ENCODE data around the gene RHBDL3. TPM values are rescaled to one million over a fixed set of nuclear protein-coding genes. Genes with fewer than 3 reads are reported as not detected.

Gene RHBDL3
- total and polyA plus RNA-seq, 2 experiments from 2014 or later, result 0.28 to 0.70 TPM

DNA sequence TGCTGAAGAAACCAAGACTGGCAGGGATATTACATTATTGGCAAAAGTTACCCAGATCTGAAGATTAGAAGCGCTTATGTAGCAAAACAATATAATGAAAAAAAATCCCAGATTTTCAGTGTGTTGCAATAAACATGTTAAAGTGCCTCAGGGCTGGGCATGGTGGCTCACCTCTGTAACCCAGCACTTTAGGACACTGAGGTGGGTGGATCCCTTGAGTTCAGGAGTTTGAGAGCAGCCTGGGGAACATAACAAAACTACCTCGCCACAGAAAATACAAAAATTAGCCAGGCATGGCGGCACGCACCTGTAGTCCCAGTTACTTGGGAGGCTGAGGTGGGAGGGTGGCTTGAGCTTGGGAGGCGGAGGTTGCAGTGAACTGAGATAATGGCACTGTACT, 91.1 kb downstream of the RHBDL3 start:
- WGBS (ENCODE audit: low lambda C conversion rate, missing lambda C conversion rate), result 97% methylated on average over 5 of the region's 5 CpGs
- Histone ChIP-seq H4K20me1 (ENCODE audit: insufficient read depth, poor library complexity, severe bottlenecking) (peaks cover 99% of the 10 kb centered on the region), H3K9me3 (ENCODE audit: low read depth) (no peaks in the 10 kb centered on the region), H3K4me3 (no peak overlapping the region), H3K4me1 (ENCODE audit: insufficient read depth) (peaks cover 25% of the 10 kb centered on the region), H3K9me2 (replicated peaks; ENCODE audit: insufficient read depth) (no peaks in the 10 kb centered on the region), H3K36me3 (replicated peaks; ENCODE audit: insufficient read depth, low read depth) (peaks cover 5% of the 10 kb centered on the region), H3K4me2 (no peak overlapping the region), H3K79me2 (peaks cover 100% of the 10 kb centered on the region), H3K27ac (no peak overlapping the region), H3K27me3 (no peaks in the 10 kb centered on the region), H2AFZ (no peak overlapping the region)
- DNase-seq (ENCODE audit: low spot score), result no peak
- no peak for TF ChIP-seq EZH2phosphoT487 (IDR thresholded peaks at IDR 0.05; ENCODE audit: low read depth, severe bottlenecking, unreplicated experiment)
- TF ChIP-seq EZH2 (IDR thresholded peaks at IDR 0.05; ENCODE audit: borderline replicate concordance), result no peak
- TF ChIP-seq, protein P1, sequence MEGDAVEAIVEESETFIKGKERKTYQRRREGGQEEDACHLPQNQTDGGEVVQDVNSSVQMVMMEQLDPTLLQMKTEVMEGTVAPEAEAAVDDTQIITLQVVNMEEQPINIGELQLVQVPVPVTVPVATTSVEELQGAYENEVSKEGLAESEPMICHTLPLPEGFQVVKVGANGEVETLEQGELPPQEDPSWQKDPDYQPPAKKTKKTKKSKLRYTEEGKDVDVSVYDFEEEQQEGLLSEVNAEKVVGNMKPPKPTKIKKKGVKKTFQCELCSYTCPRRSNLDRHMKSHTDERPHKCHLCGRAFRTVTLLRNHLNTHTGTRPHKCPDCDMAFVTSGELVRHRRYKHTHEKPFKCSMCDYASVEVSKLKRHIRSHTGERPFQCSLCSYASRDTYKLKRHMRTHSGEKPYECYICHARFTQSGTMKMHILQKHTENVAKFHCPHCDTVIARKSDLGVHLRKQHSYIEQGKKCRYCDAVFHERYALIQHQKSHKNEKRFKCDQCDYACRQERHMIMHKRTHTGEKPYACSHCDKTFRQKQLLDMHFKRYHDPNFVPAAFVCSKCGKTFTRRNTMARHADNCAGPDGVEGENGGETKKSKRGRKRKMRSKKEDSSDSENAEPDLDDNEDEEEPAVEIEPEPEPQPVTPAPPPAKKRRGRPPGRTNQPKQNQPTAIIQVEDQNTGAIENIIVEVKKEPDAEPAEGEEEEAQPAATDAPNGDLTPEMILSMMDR (IDR thresholded peaks at IDR 0.05; ENCODE audit: poor library complexity), result no peak

DNA sequence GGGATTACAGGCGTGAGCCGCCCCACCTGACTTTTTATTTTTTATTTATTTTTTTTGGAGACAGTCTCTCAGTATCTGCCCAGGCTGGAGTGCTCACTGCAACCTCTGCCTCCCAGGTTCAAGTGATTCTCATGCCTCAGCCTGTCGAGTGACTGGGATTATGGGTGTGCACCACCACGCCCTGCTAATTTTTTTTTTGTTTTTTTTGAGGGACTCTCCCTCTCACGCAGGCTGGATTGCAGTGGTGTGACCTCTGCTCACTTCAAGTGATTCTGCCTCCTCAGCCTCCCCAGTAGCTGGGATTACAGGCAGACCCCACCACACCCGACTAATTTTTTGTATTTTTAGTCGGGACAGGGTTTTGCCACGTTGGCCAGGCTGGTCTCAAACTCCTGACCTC, 92.0 kb downstream of the RHBDL3 start:
- Histone ChIP-seq H3K36me3 (replicated peaks; ENCODE audit: insufficient read depth, low read depth) (no peaks in the 10 kb centered on the region), H3K4me1 (ENCODE audit: insufficient read depth) (peaks cover 22% of the 10 kb centered on the region)

DNA sequence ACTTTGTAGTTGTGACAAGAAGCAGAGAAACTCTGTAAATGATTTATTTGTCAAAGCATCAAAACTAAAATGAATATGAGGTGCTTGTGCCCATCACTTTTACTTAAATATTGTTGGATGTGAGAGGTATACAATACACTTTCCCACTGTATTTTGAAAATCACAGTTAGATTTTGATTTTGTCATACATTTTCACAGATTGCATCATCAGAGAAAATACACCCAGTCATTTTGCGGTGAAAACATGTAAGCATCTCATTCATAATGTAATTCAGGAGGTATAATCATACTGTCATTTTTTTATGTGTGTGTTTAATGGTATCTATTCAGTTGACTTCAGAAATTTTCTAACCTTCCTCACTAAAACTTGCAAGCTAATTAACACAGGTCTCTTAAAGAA, 95.6 kb downstream of the RHBDL3 start:
- Histone ChIP-seq H3K4me1 (ENCODE audit: insufficient read depth) (no peaks in the 10 kb centered on the region), H3K27ac (no peak overlapping the region), H3K4me3 (no peak overlapping the region), H3K9me2 (replicated peaks; ENCODE audit: insufficient read depth) (no peaks in the 10 kb centered on the region), H3K79me2 (peaks cover 95% of the 10 kb centered on the region), H4K20me1 (ENCODE audit: insufficient read depth, poor library complexity, severe bottlenecking) (peaks cover 91% of the 10 kb centered on the region), H2AFZ (no peak overlapping the region), H3K9me3 (ENCODE audit: low read depth) (no peaks in the 10 kb centered on the region), H3K27me3 (no peaks in the 10 kb centered on the region), H3K36me3 (replicated peaks; ENCODE audit: insufficient read depth, low read depth) (peaks cover 14% of the 10 kb centered on the region), H3K4me2 (no peak overlapping the region)
- DNase-seq (ENCODE audit: low spot score), result no peak
- no peak for TF ChIP-seq EZH2phosphoT487 (IDR thresholded peaks at IDR 0.05; ENCODE audit: low read depth, severe bottlenecking, unreplicated experiment)
- no peak for TF ChIP-seq EZH2 (IDR thresholded peaks at IDR 0.05; ENCODE audit: borderline replicate concordance)
- TF ChIP-seq, protein P1 (IDR thresholded peaks at IDR 0.05; ENCODE audit: poor library complexity), result no peak
- WGBS (ENCODE audit: low lambda C conversion rate, missing lambda C conversion rate), result 92% methylated on average over 1 of the region's 1 CpG

More for the DNA sequence above, 92.0 kb downstream of the RHBDL3 start:
- TF ChIP-seq, protein P1 (IDR thresholded peaks at IDR 0.05; ENCODE audit: poor library complexity), result no peak
- TF ChIP-seq EZH2 (IDR thresholded peaks at IDR 0.05; ENCODE audit: borderline replicate concordance) (no peak), EZH2phosphoT487 (IDR thresholded peaks at IDR 0.05; ENCODE audit: low read depth, severe bottlenecking, unreplicated experiment) (no peak)
- peaks cover 100% of the 10 kb centered on the region for H3K79me2 ChIP-seq
- H4K20me1 ChIP-seq (ENCODE audit: insufficient read depth, poor library complexity, severe bottlenecking), result peaks cover 98% of the 10 kb centered on the region
- no peak overlapping the region for H3K4me3 ChIP-seq
- 91% methylated on average over 8 of the region's 8 CpGs for WGBS (ENCODE audit: low lambda C conversion rate, missing lambda C conversion rate)
- H3K27ac ChIP-seq, result no peak overlapping the region
- H3K9me2 ChIP-seq (replicated peaks; ENCODE audit: insufficient read depth), result no peaks in the 10 kb centered on the region
- H2AFZ ChIP-seq, result no peak overlapping the region
- H3K27me3 ChIP-seq, result no peaks in the 10 kb centered on the region
- no peak overlapping the region for H3K4me2 ChIP-seq
- H3K9me3 ChIP-seq (ENCODE audit: low read depth), result no peaks in the 10 kb centered on the region
- DNase-seq (ENCODE audit: low spot score), result no peak

DNA sequence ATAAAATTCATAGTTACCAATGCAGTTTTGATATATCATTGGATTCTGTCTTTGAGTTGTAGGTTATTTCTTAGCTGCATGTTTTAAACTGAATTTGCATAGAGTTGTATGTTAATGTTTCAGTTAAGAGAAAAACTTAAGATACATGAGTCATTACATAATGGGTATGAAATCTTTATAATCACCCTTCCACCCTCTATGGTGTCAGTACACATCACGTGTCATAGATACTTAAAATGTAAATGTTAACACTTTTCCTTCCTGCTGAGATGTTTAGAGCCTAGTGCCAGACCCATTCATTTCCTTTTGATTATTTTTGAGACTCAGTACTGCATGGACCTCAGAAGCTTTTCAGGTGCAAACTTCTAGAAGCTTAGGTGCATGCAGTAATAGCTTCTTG, 104.8 kb downstream of the RHBDL3 start:
- H4K20me1 ChIP-seq (ENCODE audit: insufficient read depth, poor library complexity, severe bottlenecking), result peaks cover 70% of the 10 kb centered on the region
- no peaks in the 10 kb centered on the region for H3K9me2 ChIP-seq (replicated peaks; ENCODE audit: insufficient read depth)
- DNase-seq (ENCODE audit: low spot score), result no peak
- peaks cover 78% of the 10 kb centered on the region for H3K79me2 ChIP-seq
- no peaks in the 10 kb centered on the region for H3K9me3 ChIP-seq (ENCODE audit: low read depth)
- WGBS (ENCODE audit: low lambda C conversion rate, missing lambda C conversion rate), result 90% methylated on average over 1 of the region's 1 CpG
- no peak overlapping the region for H2AFZ ChIP-seq
- no peaks in the 10 kb centered on the region for H3K4me1 ChIP-seq (ENCODE audit: insufficient read depth)
- no peak overlapping the region for H3K27ac ChIP-seq
- no peak overlapping the region for H3K4me3 ChIP-seq
- no peak overlapping the region for H3K4me2 ChIP-seq
- peaks cover 29% of the 10 kb centered on the region for H3K36me3 ChIP-seq (replicated peaks; ENCODE audit: insufficient read depth, low read depth)
- no peaks in the 10 kb centered on the region for H3K27me3 ChIP-seq
- TF ChIP-seq, protein P1 (IDR thresholded peaks at IDR 0.05; ENCODE audit: poor library complexity), result no peak
- TF ChIP-seq EZH2 (IDR thresholded peaks at IDR 0.05; ENCODE audit: borderline replicate concordance), result no peak
- no peak for TF ChIP-seq EZH2phosphoT487 (IDR thresholded peaks at IDR 0.05; ENCODE audit: low read depth, severe bottlenecking, unreplicated experiment)

Data from hepatocyte (in vitro differentiated cells).